IMR-90 (cell line): Measurements from ENCODE around the gene BCL11B. TPM values are rescaled to one million over a fixed set of nuclear protein-coding genes. Genes with fewer than 3 reads are reported as not detected.

ENCODE experiments used
- ATAC-seq: fragments of 200-7000 bp; cut with Tn5 transposase; 2 replicates; pipeline ENCODE4 v1.9.1; 2020; ENCODE audit warnings: low read depth, mild to moderate bottlenecking, moderate library complexity
- BruUV-seq: library from RNA; stranded (reverse); fragments of 400-500 nt; replicated peaks from 2 replicates; lab custom pipeline; 2021; lab: Mats Ljungman, UMichigan
- CTCF ChIA-PET: fragments of 300-600 bp; formaldehyde crosslinking; extraction: SDS; loops from one replicate; lab custom pipeline; 2021; ENCODE audit warnings: antibody characterized with exemption; lab: Yijun Ruan, JAX
- POLR2A ChIA-PET: fragments of 300-600 bp; sonication (Branson Sonifier 250); formaldehyde crosslinking; loops from one replicate; lab custom pipeline; 2022; ENCODE audit warnings: antibody characterized with exemption; ENCODE audit not compliant: unreplicated experiment; lab: Charles Lee
- DNase-seq: peaks from one replicate; pipeline ENCODE4 v3.0.0; 2013
- H2AFZ ChIP-seq: replicated peaks from 2 replicates; pipeline ENCODE3; 2013; ENCODE audit warnings: low read length, mild to moderate bottlenecking; ENCODE audit not compliant: poor library complexity
- H2AK5ac ChIP-seq: 2 replicates; pipeline ENCODE4 v1.6.1; 2013; ENCODE audit warnings: low read depth, low read length, inconsistent platforms
- H2AK9ac ChIP-seq: replicated peaks from 2 replicates; pipeline ENCODE3; 2013; ENCODE audit warnings: mild to moderate bottlenecking, low read depth, low read length, moderate library complexity; ENCODE audit not compliant: poor library complexity
- H2BK120ac ChIP-seq: 2 replicates; pipeline ENCODE4 v1.6.1; 2013; ENCODE audit warnings: low read depth, low read length, inconsistent platforms
- H2BK15ac ChIP-seq: 3 replicates; pipeline ENCODE4 v1.6.1; 2013; ENCODE audit warnings: low read depth, low read length, inconsistent platforms
- H2BK20ac ChIP-seq: 2 replicates; pipeline ENCODE4 v1.6.1; 2013; ENCODE audit warnings: low read depth, mild to moderate bottlenecking, inconsistent platforms, low read length, moderate library complexity
- H2BK5ac ChIP-seq: 2 replicates; pipeline ENCODE4 v1.6.1; 2013; ENCODE audit warnings: mild to moderate bottlenecking, low read depth, low read length, inconsistent platforms; ENCODE audit not compliant: poor library complexity, severe bottlenecking
- H3K14ac ChIP-seq: replicated peaks from 2 replicates; pipeline ENCODE4 v1.6.1; 2013; ENCODE audit warnings: low read depth, low read length, inconsistent platforms
- H3K18ac ChIP-seq: 2 replicates; pipeline ENCODE4 v1.6.1; 2013; ENCODE audit warnings: low read depth, low read length, control low read depth
- H3K23ac ChIP-seq: 2 replicates; pipeline ENCODE4 v1.6.1; 2013; ENCODE audit warnings: low read depth, low read length, inconsistent platforms
- H3K27ac ChIP-seq: 2 replicates; pipeline ENCODE4 v1.5.1; 2013; ENCODE audit warnings: mild to moderate bottlenecking, control low read depth, low read length; ENCODE audit not compliant: insufficient read depth
- H3K27me3 ChIP-seq: 2 replicates; pipeline ENCODE4 v1.6.1; 2013; ENCODE audit warnings: low read length; ENCODE audit not compliant: control insufficient read depth, insufficient read depth
- H3K36me3 ChIP-seq: 2 replicates; pipeline ENCODE4 v1.6.1; 2013; ENCODE audit warnings: low read length, mixed read lengths; ENCODE audit not compliant: control insufficient read depth, insufficient read depth
- H3K4ac ChIP-seq: 2 replicates; pipeline ENCODE4 v1.6.1; 2013; ENCODE audit warnings: low read depth, low read length, inconsistent platforms
- H3K4me1 ChIP-seq: 2 replicates; pipeline ENCODE4 v1.6.1; 2013; ENCODE audit warnings: low read length, mixed read lengths; ENCODE audit not compliant: control insufficient read depth, insufficient read depth
- H3K4me2 ChIP-seq: 2 replicates; pipeline ENCODE4 v1.6.1; 2013; ENCODE audit warnings: low read depth, mild to moderate bottlenecking, control low read depth, low read length, moderate library complexity
- H3K4me3 ChIP-seq: 2 replicates; pipeline ENCODE4 v1.5.1; 2013; ENCODE audit warnings: low read depth, mild to moderate bottlenecking, control low read depth, low read length, moderate library complexity; ENCODE audit not compliant: insufficient read depth
- H3K56ac ChIP-seq: 2 replicates; pipeline ENCODE4 v1.6.1; 2013; ENCODE audit warnings: low read length, inconsistent platforms; ENCODE audit not compliant: insufficient read depth; ENCODE audit errors: extremely low read depth
- H3K79me1 ChIP-seq, 2 experiments: 2 replicates each; pipeline ENCODE4 v1.6.1; 2013; ENCODE audit warnings: low read length in 2 of 2, inconsistent platforms in 1 of 2, low read depth in 1 of 2
- H3K9ac ChIP-seq: 2 replicates; pipeline ENCODE4 v1.6.1; 2013; ENCODE audit warnings: low read depth, low read length, control low read depth
- H3K9me1 ChIP-seq: 2 replicates; pipeline ENCODE4 v1.6.1; 2013; ENCODE audit warnings: low read length, inconsistent platforms; ENCODE audit not compliant: insufficient read depth
- H3K9me3 ChIP-seq: 2 replicates; pipeline ENCODE4 v1.6.1; 2013; ENCODE audit warnings: low read length; ENCODE audit not compliant: control insufficient read depth, insufficient read depth
- H4K20me1 ChIP-seq: 2 replicates; pipeline ENCODE4 v1.6.1; 2013; ENCODE audit warnings: low read length, inconsistent platforms; ENCODE audit not compliant: insufficient read depth
- H4K5ac ChIP-seq: 2 replicates; pipeline ENCODE4 v1.6.1; 2013; ENCODE audit warnings: mild to moderate bottlenecking, low read depth, low read length, control low read depth
- H4K8ac ChIP-seq, 2 experiments: 2 replicates each; pipeline ENCODE4 v1.6.1; 2013; ENCODE audit warnings: low read depth in 2 of 2, low read length in 2 of 2, control low read depth in 1 of 2, inconsistent platforms in 1 of 2
- H4K91ac ChIP-seq: 2 replicates; pipeline ENCODE4 v1.6.1; 2013; ENCODE audit warnings: low read depth, low read length, inconsistent platforms; ENCODE audit not compliant: insufficient read depth
- CEBPB ChIP-seq: IDR thresholded peaks from 2 replicates; pipeline ENCODE4 v1.6.1; 2012; ENCODE audit warnings: low read depth, low read length, improper control_type of control experiment
- CHD1 ChIP-seq: IDR thresholded peaks from 2 replicates; pipeline ENCODE4 v1.6.1; 2012; ENCODE audit warnings: low read depth, low read length, improper control_type of control experiment
- CTCF ChIP-seq: conservative IDR thresholded peaks from 2 replicates; pipeline ENCODE4 v1.5.1; 2012; ENCODE audit warnings: mild to moderate bottlenecking, low read depth, low read length, improper control_type of control experiment
- FOS ChIP-seq: fragments of 150-350 bp; IDR thresholded peaks from 2 replicates; pipeline ENCODE4 v1.6.1; 2016; ENCODE audit warnings: low read depth, low read length
- MAFK ChIP-seq: IDR thresholded peaks from 2 replicates; pipeline ENCODE4 v1.6.1; 2012; ENCODE audit warnings: low read depth, low read length, improper control_type of control experiment
- MXI1 ChIP-seq: IDR thresholded peaks from 2 replicates; pipeline ENCODE4 v1.6.1; 2012; ENCODE audit warnings: low read depth, mild to moderate bottlenecking, low read length, moderate library complexity, borderline replicate concordance
- POLR2A ChIP-seq: IDR thresholded peaks from 2 replicates; pipeline ENCODE4 v1.6.1; 2012; ENCODE audit warnings: mild to moderate bottlenecking, low read depth, low read length
- RCOR1 ChIP-seq: IDR thresholded peaks from 2 replicates; pipeline ENCODE4 v1.6.1; 2012; ENCODE audit warnings: mild to moderate bottlenecking, low read length, improper control_type of control experiment; ENCODE audit not compliant: insufficient replicate concordance
- RFX5 ChIP-seq: IDR thresholded peaks from 2 replicates; pipeline ENCODE4 v1.8.0; 2012; ENCODE audit warnings: low read depth, mild to moderate bottlenecking, low read length, moderate library complexity
- WGBS, 2 experiments: methylation state at CpG; one replicate each; pipeline versions ENCODE4 v1.1.5 to v1.1.7; 2013; ENCODE audit warnings: missing lambda C conversion rate in 2 of 2; ENCODE audit not compliant: insufficient read length in 1 of 2; ENCODE audit errors: extremely low coverage in 2 of 2; 5-methylcytosine and 5-hydroxymethylcytosine counted together
- dilution Hi-C: fragments of 300-500 bp; cut with HindIII; formaldehyde crosslinking; loops from one replicate; pipeline ENCODE4 v1.14.3; 2018; ENCODE audit warnings: low sequenced_read_pairs; ENCODE audit not compliant: unreplicated experiment
- in situ Hi-C: fragments of 300-500 bp; cut with MboI; formaldehyde crosslinking; loops from 3 replicates; pipeline ENCODE4 v1.14.3; 2019; ENCODE audit warnings: low sequenced_read_pairs, inconsistent platforms, mixed read lengths
- intact Hi-C: fragments of 100-400 bp; cut with micrococcal nuclease; formaldehyde crosslinking; loops from 2 replicates; pipeline ENCODE4 v1.10.0; 2022
- polyA plus RNA-seq, 3 experiments: library from polyadenylated mRNA; depleted of rRNA; stranded (reverse); fragments of >200 nt; gene quantifications; 2 replicates each; pipeline ENCODE4 v1.2.3, GENCODE V29; 2012; ENCODE audit warnings: low replicate concordance in 1 of 3
- total RNA-seq: library from RNA; depleted of rRNA; stranded (reverse); fragments of >200 nt; gene quantifications from 2 replicates; pipeline ENCODE4 v1.2.3, GENCODE V29; 2012

The BCL11B gene
- total and polyA plus RNA-seq, 2 of the 4 experiments (the other 2 are of a cell fraction): under 0.01 TPM; not detected in 1

DNA sequence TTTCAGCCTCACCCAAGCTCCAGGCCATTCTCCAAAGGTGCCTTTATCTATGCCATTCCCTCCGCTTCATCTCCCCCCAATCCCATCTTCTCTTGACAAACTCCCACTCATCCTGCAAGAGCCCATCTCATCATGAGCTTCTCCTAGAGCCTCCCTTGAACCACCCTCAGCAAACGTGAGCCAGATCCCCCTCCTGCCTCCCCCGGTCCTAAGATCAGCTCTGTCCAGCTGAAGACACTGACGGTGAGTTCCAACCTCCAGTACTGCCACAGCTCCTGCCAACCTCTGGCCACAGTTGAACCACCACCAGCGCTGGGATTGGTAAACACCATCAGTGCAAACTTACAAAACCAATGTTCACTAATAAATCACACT is 124.6 kb downstream of the BCL11B start:
- dilution Hi-C loops (no loop called here), in situ Hi-C loops (no loop called here), intact Hi-C loops (no loop called here)
- H3K9me3 ChIP-seq: peaks cover 31% of the 10 kb centered on the region
- WGBS, 2 experiments: 64% methylated on average over 4 of the region's 5 CpGs; no CpG with 5 or more reads in 1 of the 2 experiments
- H2AK5ac ChIP-seq: no peak overlapping the region
- H3K4me3 ChIP-seq: no peak overlapping the region
- no peak overlapping the region for H3K4ac ChIP-seq
- H2BK15ac ChIP-seq: no peak overlapping the region
- H3K23ac ChIP-seq: no peak overlapping the region
- no peak overlapping the region for H4K5ac ChIP-seq
- DNase-seq (no peak), ATAC-seq (no peak)
- H3K27me3 ChIP-seq: no peaks in the 10 kb centered on the region
- no peak overlapping the region for H2BK20ac ChIP-seq
- H3K4me1 ChIP-seq: no peaks in the 10 kb centered on the region
- POLR2A ChIA-PET: no interaction called here
- H3K9me1 ChIP-seq: no peaks in the 10 kb centered on the region
- no peak overlapping the region for H4K91ac ChIP-seq
- no peak overlapping the region for H2BK120ac ChIP-seq
- H3K4me2 ChIP-seq: no peak overlapping the region
- H4K8ac ChIP-seq: no peak overlapping the region
- BruUV-seq: no TSS peak
- no peak overlapping the region for H3K56ac ChIP-seq
- CTCF ChIA-PET: no interaction called here
- no peak overlapping the region for H3K9ac ChIP-seq
- no peaks in the 10 kb centered on the region for H3K36me3 ChIP-seq
- H3K27ac ChIP-seq: no peak overlapping the region
- H3K18ac ChIP-seq: no peak overlapping the region
- H3K14ac ChIP-seq: no peak overlapping the region
- no peaks in the 10 kb centered on the region for H3K79me1 ChIP-seq
- H4K20me1 ChIP-seq: no peaks in the 10 kb centered on the region
- H2BK5ac ChIP-seq: no peak overlapping the region
- no peak overlapping the region for H2AFZ ChIP-seq
- no peak overlapping the region for H2AK9ac ChIP-seq
- TF ChIP-seq CEBPB (no peak), CTCF (no peak), POLR2A (no peak), FOS (no peak), RCOR1 (no peak), MAFK (no peak), CHD1 (no peak), RFX5 (no peak), MXI1 (no peak)
